ENCODE results near the gene MARK3.
"Not testable (repeated sequence)": the region's sequence is repeated elsewhere in the genome, so short reads cannot be mapped to it uniquely, and the experiment has no call there.

Gene MARK3

GRCh38 chr14:103524002-103524935 lies 139.1 kb downstream of the MARK3 start:
- Histone ChIP-seq H3K36me3 (ENCODE audit: control insufficient read depth, insufficient read depth, low read length) (no peaks in the 10 kb centered on the region), H3K27ac (ENCODE audit: insufficient read depth, low read depth, low read length, poor library complexity, severe bottlenecking) (no peak overlapping the region), H3K4me1 (ENCODE audit: control insufficient read depth, insufficient read depth, low read length) (peaks cover 32% of the 10 kb centered on the region), H3K4me3 (ENCODE audit: insufficient read depth, low read depth, low read length) (no peak overlapping the region), H3K9me3 (ENCODE audit: control insufficient read depth, low read length) (no peaks in the 10 kb centered on the region), H3K27me3 (ENCODE audit: control insufficient read depth, insufficient read depth, low read length, poor library complexity, severe bottlenecking) (peaks cover 38% of the 10 kb centered on the region)
- 76 to 78% methylated on average over 12 of the region's 12 CpGs for WGBS, 2 experiments

- H3K9me3 ChIP-seq (ENCODE audit: control insufficient read depth, low read length); H3K4me3 ChIP-seq (ENCODE audit: insufficient read depth, low read depth, low read length); H3K36me3 ChIP-seq (ENCODE audit: control insufficient read depth, insufficient read depth, low read length); H3K27ac ChIP-seq (ENCODE audit: insufficient read depth, low read depth, low read length, poor library complexity, severe bottlenecking): not testable (repeated sequence)
- 77 to 81% methylated on average over 17 of the region's 17 CpGs for WGBS, 2 experiments
- H3K27me3 ChIP-seq (ENCODE audit: control insufficient read depth, insufficient read depth, low read length, poor library complexity, severe bottlenecking): peaks cover 38% of the 10 kb centered on the region
- peaks cover 26% of the 10 kb centered on the region for H3K4me1 ChIP-seq (ENCODE audit: control insufficient read depth, insufficient read depth, low read length)
Observed at GRCh38 chr14:103525430-103526246, 140.4 kb downstream of the MARK3 start.

GRCh38 chr14:103526247-103526913 lies 141.2 kb downstream of the MARK3 start:
- Histone ChIP-seq H3K27me3 (ENCODE audit: control insufficient read depth, insufficient read depth, low read length, poor library complexity, severe bottlenecking) (peaks cover 34% of the 10 kb centered on the region), H3K4me3 (ENCODE audit: insufficient read depth, low read depth, low read length) (no peak overlapping the region), H3K36me3 (ENCODE audit: control insufficient read depth, insufficient read depth, low read length) (no peaks in the 10 kb centered on the region), H3K4me1 (ENCODE audit: control insufficient read depth, insufficient read depth, low read length) (peaks cover 24% of the 10 kb centered on the region), H3K27ac (ENCODE audit: insufficient read depth, low read depth, low read length, poor library complexity, severe bottlenecking) (no peak overlapping the region), H3K9me3 (ENCODE audit: control insufficient read depth, low read length) (no peaks in the 10 kb centered on the region)
- WGBS, 2 experiments: 84 to 87% methylated on average over 8 of the region's 8 CpGs

GRCh38 chr14:103526914-103527248 lies 141.7 kb downstream of the MARK3 start:
- H3K27ac ChIP-seq (ENCODE audit: insufficient read depth, low read depth, low read length, poor library complexity, severe bottlenecking): no peak overlapping the region
- WGBS, 2 experiments: 91 to 100% methylated on average over 1 of the region's 1 CpG

GRCh38 chr14:103527408-103528145 lies 142.4 kb downstream of the MARK3 start:
- Histone ChIP-seq H3K9me3 (ENCODE audit: control insufficient read depth, low read length) (no peaks in the 10 kb centered on the region), H3K4me1 (ENCODE audit: control insufficient read depth, insufficient read depth, low read length) (peaks cover 24% of the 10 kb centered on the region), H3K4me3 (ENCODE audit: insufficient read depth, low read depth, low read length) (peak overlapping the region; percentile 10), H3K27ac (ENCODE audit: insufficient read depth, low read depth, low read length, poor library complexity, severe bottlenecking) (no peak overlapping the region), H3K36me3 (ENCODE audit: control insufficient read depth, insufficient read depth, low read length) (no peaks in the 10 kb centered on the region), H3K27me3 (ENCODE audit: control insufficient read depth, insufficient read depth, low read length, poor library complexity, severe bottlenecking) (peaks cover 24% of the 10 kb centered on the region)
- WGBS, 2 experiments: 92 to 93% methylated on average over 14 of the region's 14 CpGs

More at GRCh38 chr14:103526914-103527248, 141.7 kb downstream of the MARK3 start:
- Histone ChIP-seq H3K27me3 (ENCODE audit: control insufficient read depth, insufficient read depth, low read length, poor library complexity, severe bottlenecking) (peaks cover 29% of the 10 kb centered on the region), H3K36me3 (ENCODE audit: control insufficient read depth, insufficient read depth, low read length) (no peaks in the 10 kb centered on the region), H3K9me3 (ENCODE audit: control insufficient read depth, low read length) (no peaks in the 10 kb centered on the region), H3K4me1 (ENCODE audit: control insufficient read depth, insufficient read depth, low read length) (peaks cover 24% of the 10 kb centered on the region), H3K4me3 (ENCODE audit: insufficient read depth, low read depth, low read length) (no peak overlapping the region)

GRCh38 chr14:103528146-103528586 lies 143.0 kb downstream of the MARK3 start:
- Histone ChIP-seq H3K4me1 (ENCODE audit: control insufficient read depth, insufficient read depth, low read length) (peaks cover 22% of the 10 kb centered on the region), H3K4me3 (ENCODE audit: insufficient read depth, low read depth, low read length) (peak overlapping the region; percentile 78), H3K36me3 (ENCODE audit: control insufficient read depth, insufficient read depth, low read length) (no peaks in the 10 kb centered on the region), H3K27ac (ENCODE audit: insufficient read depth, low read depth, low read length, poor library complexity, severe bottlenecking) (peak overlapping the region; percentile 0), H3K9me3 (ENCODE audit: control insufficient read depth, low read length) (no peaks in the 10 kb centered on the region), H3K27me3 (ENCODE audit: control insufficient read depth, insufficient read depth, low read length, poor library complexity, severe bottlenecking) (peaks cover 18% of the 10 kb centered on the region)
- 63 to 68% methylated on average over 10 of the region's 10 CpGs for WGBS, 2 experiments

GRCh38 chr14:103528587-103529382 lies 143.6 kb downstream of the MARK3 start, which contains the start of gene TRMT61A:
Gene TRMT61A, plus strand, starts transcription at chr14:103529196. Its CDS starts 783 bp downstream, at chr14:103529979.
- Histone ChIP-seq H3K4me3 (ENCODE audit: insufficient read depth, low read depth, low read length) (peak within 1 kb of the TSS; percentile 78), H3K27ac (ENCODE audit: insufficient read depth, low read depth, low read length, poor library complexity, severe bottlenecking) (peak within 1 kb of the TSS; percentile 0), H3K27me3 (ENCODE audit: control insufficient read depth, insufficient read depth, low read length, poor library complexity, severe bottlenecking) (peaks cover 11% of the 10 kb centered on the region), H3K9me3 (ENCODE audit: control insufficient read depth, low read length) (no peaks in the 10 kb centered on the region), H3K36me3 (ENCODE audit: control insufficient read depth, insufficient read depth, low read length) (no peaks in the 10 kb centered on the region), H3K4me1 (ENCODE audit: control insufficient read depth, insufficient read depth, low read length) (peaks cover 17% of the 10 kb centered on the region)
- 6% methylated on average over 69 of the region's 70 CpGs for WGBS, 2 experiments

- Histone ChIP-seq H3K9me3 (ENCODE audit: control insufficient read depth, low read length) (no peaks in the 10 kb centered on the region), H3K27me3 (ENCODE audit: control insufficient read depth, insufficient read depth, low read length, poor library complexity, severe bottlenecking) (peaks cover 3% of the 10 kb centered on the region), H3K27ac (ENCODE audit: insufficient read depth, low read depth, low read length, poor library complexity, severe bottlenecking) (no peak overlapping the region), H3K36me3 (ENCODE audit: control insufficient read depth, insufficient read depth, low read length) (no peaks in the 10 kb centered on the region), H3K4me1 (ENCODE audit: control insufficient read depth, insufficient read depth, low read length) (peaks cover 13% of the 10 kb centered on the region), H3K4me3 (ENCODE audit: insufficient read depth, low read depth, low read length) (peak overlapping the region; percentile 78)
- 55% methylated on average over 42 of the region's 42 CpGs for WGBS, 2 experiments
Observed at GRCh38 chr14:103529383-103530365, 144.5 kb downstream of the MARK3 start.
